WTC11 (cell line): Measurements from ENCODE around the gene MFSD1. TPM values are rescaled to one million over a fixed set of nuclear protein-coding genes. Genes with fewer than 3 reads are reported as not detected.

Experiments used
- ATAC-seq: fragments of 200-7000 bp; cut with Tn5 transposase; 2 replicates; pipeline ENCODE4 v1.10.0; 2021; ENCODE audit warnings: mild to moderate bottlenecking, moderate library complexity
- CTCF ChIA-PET: fragments of 300-600 bp; sonication (Branson Sonifier 250); formaldehyde crosslinking; loops from one replicate; lab custom pipeline; 2021; ENCODE audit warnings: antibody characterized with exemption; lab: Charles Lee
- POLR2A ChIA-PET: fragments of 350-600 bp; sonication (Branson Sonifier 250); formaldehyde crosslinking; loops from one replicate; lab custom pipeline; 2021; ENCODE audit warnings: antibody characterized with exemption; lab: Charles Lee
- DNase-seq: peaks from one replicate; pipeline ENCODE4 v3.0.0; 2021; ENCODE audit warnings: low spot score
- H3K27ac Mint-ChIP-seq: 2 replicates; pipeline ENCODE4 v1.8.0; 2021; ENCODE audit warnings: mixed read lengths
- H3K27me3 Mint-ChIP-seq: 2 replicates; pipeline ENCODE4 v1.8.0; 2021; ENCODE audit warnings: low read depth, mild to moderate bottlenecking, moderate library complexity, mixed read lengths
- H3K36me3 Mint-ChIP-seq: 2 replicates; pipeline ENCODE4 v1.8.0; 2021; ENCODE audit warnings: mixed read lengths
- H3K4me1 Mint-ChIP-seq: 2 replicates; pipeline ENCODE4 v1.8.0; 2022; ENCODE audit warnings: mixed read lengths
- H3K4me3 Mint-ChIP-seq: 2 replicates; pipeline ENCODE4 v1.8.0; 2021; ENCODE audit warnings: mild to moderate bottlenecking, moderate library complexity, mixed read lengths
- H3K9me3 Mint-ChIP-seq: 2 replicates; pipeline ENCODE4 v1.8.0; 2021; ENCODE audit warnings: mixed read lengths
- AR ChIP-seq: fragments of 250-450 bp; sonication (Bioruptor Pico); IDR thresholded peaks from 2 replicates; pipeline ENCODE4 v1.9.0; 2021; ENCODE audit warnings: mild to moderate bottlenecking
- CREB1 ChIP-seq: sonication (generic); formaldehyde crosslinking; IDR thresholded peaks from 2 replicates; pipeline ENCODE4 v1.8.0; 2023; ENCODE audit warnings: mild to moderate bottlenecking, missing genetic modification reagents
- ERG ChIP-seq: fragments of 250-450 bp; sonication (Bioruptor Pico); IDR thresholded peaks from 2 replicates; pipeline ENCODE4 v1.8.0; 2021; ENCODE audit warnings: mild to moderate bottlenecking
- ESRRA ChIP-seq: sonication (generic); formaldehyde crosslinking; IDR thresholded peaks from 2 replicates; pipeline ENCODE4 v1.8.1; 2022; ENCODE audit warnings: mild to moderate bottlenecking, missing genetic modification reagents, borderline replicate concordance
- FOXP1 ChIP-seq: sonication (generic); formaldehyde crosslinking; IDR thresholded peaks from 2 replicates; pipeline ENCODE4 v1.8.0; 2022; ENCODE audit warnings: missing genetic modification reagents, mild to moderate bottlenecking, moderate library complexity, borderline replicate concordance
- GABPB1 ChIP-seq: sonication (generic); formaldehyde crosslinking; IDR thresholded peaks from 2 replicates; pipeline ENCODE4 v1.8.1; 2023; ENCODE audit warnings: mild to moderate bottlenecking, missing genetic modification reagents
- KAT7 ChIP-seq: sonication (generic); formaldehyde crosslinking; IDR thresholded peaks from 2 replicates; pipeline ENCODE4 v1.8.1; 2023; ENCODE audit warnings: missing genetic modification reagents, mild to moderate bottlenecking, borderline replicate concordance
- MYBL2 ChIP-seq: sonication (generic); formaldehyde crosslinking; IDR thresholded peaks from 2 replicates; pipeline ENCODE4 v1.8.1; 2023; ENCODE audit warnings: mild to moderate bottlenecking, moderate library complexity, missing genetic modification reagents
- NFYB ChIP-seq: sonication (generic); formaldehyde crosslinking; conservative IDR thresholded peaks from 2 replicates; pipeline ENCODE4 v1.8.0; 2022; ENCODE audit warnings: low read depth, missing genetic modification reagents
- NR1H2 ChIP-seq: sonication (generic); formaldehyde crosslinking; IDR thresholded peaks from 2 replicates; pipeline ENCODE4 v1.9.0; 2021; ENCODE audit warnings: mild to moderate bottlenecking, moderate library complexity, missing genetic modification reagents
- NR2C2 ChIP-seq: sonication (generic); formaldehyde crosslinking; IDR thresholded peaks from 2 replicates; pipeline ENCODE4 v1.8.0; 2022; ENCODE audit warnings: mild to moderate bottlenecking, missing genetic modification reagents
- NR3C1 ChIP-seq: sonication (generic); formaldehyde crosslinking; conservative IDR thresholded peaks from 2 replicates; pipeline ENCODE4 v1.8.1; 2023; ENCODE audit warnings: low read depth, mild to moderate bottlenecking, missing genetic modification reagents
- PRRX2 ChIP-seq: fragments of 250-450 bp; sonication (Bioruptor Pico); IDR thresholded peaks from 2 replicates; pipeline ENCODE4 v1.8.0; 2021; ENCODE audit warnings: mild to moderate bottlenecking
- RELA ChIP-seq: sonication (generic); formaldehyde crosslinking; IDR thresholded peaks from 2 replicates; pipeline ENCODE4 v1.8.1; 2022; ENCODE audit warnings: missing genetic modification reagents, mild to moderate bottlenecking, borderline replicate concordance
- TCF7 ChIP-seq: sonication (generic); formaldehyde crosslinking; IDR thresholded peaks from 2 replicates; pipeline ENCODE4 v1.8.0; 2022; ENCODE audit warnings: mild to moderate bottlenecking, low read depth, missing genetic modification reagents, moderate library complexity
- TEAD1 ChIP-seq: sonication (generic); formaldehyde crosslinking; IDR thresholded peaks from 2 replicates; pipeline ENCODE4 v1.8.0; 2022; ENCODE audit warnings: mild to moderate bottlenecking, missing genetic modification reagents
- USF2 ChIP-seq: sonication (generic); formaldehyde crosslinking; IDR thresholded peaks from 2 replicates; pipeline ENCODE4 v1.8.1; 2023; ENCODE audit warnings: mild to moderate bottlenecking, missing genetic modification reagents, moderate library complexity
- ZNF219 ChIP-seq: sonication (generic); formaldehyde crosslinking; IDR thresholded peaks from 2 replicates; pipeline ENCODE4 v1.8.0; 2023; ENCODE audit warnings: missing genetic modification reagents, mild to moderate bottlenecking, borderline replicate concordance
- ZNF263 ChIP-seq: sonication (generic); formaldehyde crosslinking; IDR thresholded peaks from 2 replicates; pipeline ENCODE4 v1.8.1; 2022; ENCODE audit warnings: low read depth, mild to moderate bottlenecking, moderate library complexity, missing genetic modification reagents
- ZNF396 ChIP-seq: fragments of 250-450 bp; sonication (Bioruptor Pico); IDR thresholded peaks from 2 replicates; pipeline ENCODE4 v1.8.0; 2021; ENCODE audit warnings: mild to moderate bottlenecking, moderate library complexity, borderline replicate concordance
- ZNF423 ChIP-seq: fragments of 250-450 bp; sonication (Bioruptor Pico); IDR thresholded peaks from 2 replicates; pipeline ENCODE4 v2.1.2; 2022; ENCODE audit warnings: mild to moderate bottlenecking, moderate library complexity
- total RNA-seq: library from RNA; stranded (reverse); gene quantifications from 3 replicates; pipeline ENCODE4 v1.2.3, GENCODE V29; 2021
- TF ChIP-seq, protein P1 (sequence below): sonication (generic); formaldehyde crosslinking; IDR thresholded peaks from 2 replicates; pipeline ENCODE4 v1.8.1; 2023; ENCODE audit warnings: mild to moderate bottlenecking, missing genetic modification reagents
- TF ChIP-seq, protein P2 (sequence below): fragments of 200-600 bp; IDR thresholded peaks from 2 replicates; pipeline ENCODE4 v1.8.0; 2022; ENCODE audit warnings: antibody characterized with exemption
- TF ChIP-seq, protein P3 (sequence below): sonication (generic); formaldehyde crosslinking; IDR thresholded peaks from 2 replicates; pipeline ENCODE4 v1.8.1; 2022; ENCODE audit warnings: low read depth, mild to moderate bottlenecking, moderate library complexity, missing genetic modification reagents, borderline replicate concordance

MFSD1 gene
- total RNA-seq, 1 experiment from 2014 or later, result 8.2 TPM

DNA sequence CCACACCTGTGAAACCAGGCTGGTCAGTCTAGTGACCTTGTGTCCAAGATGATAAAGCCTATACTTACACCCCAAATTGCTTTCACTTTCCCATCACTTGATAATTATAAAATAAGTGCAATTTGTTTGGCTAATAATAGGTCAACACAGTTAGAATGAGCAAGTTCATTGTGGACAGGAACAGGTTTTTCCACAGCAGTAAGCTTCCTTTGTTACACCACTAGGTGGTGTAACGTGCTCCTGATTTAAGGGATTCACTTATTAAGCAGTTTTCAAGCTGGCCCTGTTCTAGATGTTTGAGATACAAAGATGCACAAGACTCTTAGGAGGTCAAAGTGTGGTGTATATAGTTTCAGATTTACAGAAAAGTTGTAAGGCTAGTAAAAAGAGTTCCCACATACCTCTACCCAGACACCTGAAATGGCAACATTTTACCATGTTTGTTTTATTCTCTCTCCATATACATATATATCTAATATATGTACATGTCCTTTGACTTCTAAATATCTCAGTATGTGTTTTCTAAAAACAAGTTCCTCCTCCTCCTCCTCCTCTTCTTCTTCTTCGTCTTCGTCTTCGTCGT, 6.8 kb upstream of the MFSD1 start:
- CTCF ChIA-PET, result interaction anchor here (0.6 to 1.6 kb wide), 14 partner anchors 17 to 465 kb away, joined by 3 to 16 read pairs (median 4); no protein-coding TSS in a partner anchor
- Mint-ChIP-seq H3K4me1 (no peaks in the 10 kb centered on the region; the same call in 1 of the 2 replicates), H3K4me3 (no peak overlapping the region)
- POLR2A ChIA-PET, result no interaction called here
- ATAC-seq (peak; percentile 86), DNase-seq (no peak)
- TF ChIP-seq TCF7 (CRISPR knock-in tag), result no peak
- no peak for TF ChIP-seq USF2 (CRISPR knock-in tag)
- TF ChIP-seq, protein P1, sequence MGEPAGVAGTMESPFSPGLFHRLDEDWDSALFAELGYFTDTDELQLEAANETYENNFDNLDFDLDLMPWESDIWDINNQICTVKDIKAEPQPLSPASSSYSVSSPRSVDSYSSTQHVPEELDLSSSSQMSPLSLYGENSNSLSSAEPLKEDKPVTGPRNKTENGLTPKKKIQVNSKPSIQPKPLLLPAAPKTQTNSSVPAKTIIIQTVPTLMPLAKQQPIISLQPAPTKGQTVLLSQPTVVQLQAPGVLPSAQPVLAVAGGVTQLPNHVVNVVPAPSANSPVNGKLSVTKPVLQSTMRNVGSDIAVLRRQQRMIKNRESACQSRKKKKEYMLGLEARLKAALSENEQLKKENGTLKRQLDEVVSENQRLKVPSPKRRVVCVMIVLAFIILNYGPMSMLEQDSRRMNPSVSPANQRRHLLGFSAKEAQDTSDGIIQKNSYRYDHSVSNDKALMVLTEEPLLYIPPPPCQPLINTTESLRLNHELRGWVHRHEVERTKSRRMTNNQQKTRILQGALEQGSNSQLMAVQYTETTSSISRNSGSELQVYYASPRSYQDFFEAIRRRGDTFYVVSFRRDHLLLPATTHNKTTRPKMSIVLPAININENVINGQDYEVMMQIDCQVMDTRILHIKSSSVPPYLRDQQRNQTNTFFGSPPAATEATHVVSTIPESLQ (CRISPR knock-in tag), result no peak
- TF ChIP-seq, protein P2, sequence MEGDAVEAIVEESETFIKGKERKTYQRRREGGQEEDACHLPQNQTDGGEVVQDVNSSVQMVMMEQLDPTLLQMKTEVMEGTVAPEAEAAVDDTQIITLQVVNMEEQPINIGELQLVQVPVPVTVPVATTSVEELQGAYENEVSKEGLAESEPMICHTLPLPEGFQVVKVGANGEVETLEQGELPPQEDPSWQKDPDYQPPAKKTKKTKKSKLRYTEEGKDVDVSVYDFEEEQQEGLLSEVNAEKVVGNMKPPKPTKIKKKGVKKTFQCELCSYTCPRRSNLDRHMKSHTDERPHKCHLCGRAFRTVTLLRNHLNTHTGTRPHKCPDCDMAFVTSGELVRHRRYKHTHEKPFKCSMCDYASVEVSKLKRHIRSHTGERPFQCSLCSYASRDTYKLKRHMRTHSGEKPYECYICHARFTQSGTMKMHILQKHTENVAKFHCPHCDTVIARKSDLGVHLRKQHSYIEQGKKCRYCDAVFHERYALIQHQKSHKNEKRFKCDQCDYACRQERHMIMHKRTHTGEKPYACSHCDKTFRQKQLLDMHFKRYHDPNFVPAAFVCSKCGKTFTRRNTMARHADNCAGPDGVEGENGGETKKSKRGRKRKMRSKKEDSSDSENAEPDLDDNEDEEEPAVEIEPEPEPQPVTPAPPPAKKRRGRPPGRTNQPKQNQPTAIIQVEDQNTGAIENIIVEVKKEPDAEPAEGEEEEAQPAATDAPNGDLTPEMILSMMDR, result peak; percentile 55; the same call in 1 of the 2 replicates
- TF ChIP-seq, protein P3, sequence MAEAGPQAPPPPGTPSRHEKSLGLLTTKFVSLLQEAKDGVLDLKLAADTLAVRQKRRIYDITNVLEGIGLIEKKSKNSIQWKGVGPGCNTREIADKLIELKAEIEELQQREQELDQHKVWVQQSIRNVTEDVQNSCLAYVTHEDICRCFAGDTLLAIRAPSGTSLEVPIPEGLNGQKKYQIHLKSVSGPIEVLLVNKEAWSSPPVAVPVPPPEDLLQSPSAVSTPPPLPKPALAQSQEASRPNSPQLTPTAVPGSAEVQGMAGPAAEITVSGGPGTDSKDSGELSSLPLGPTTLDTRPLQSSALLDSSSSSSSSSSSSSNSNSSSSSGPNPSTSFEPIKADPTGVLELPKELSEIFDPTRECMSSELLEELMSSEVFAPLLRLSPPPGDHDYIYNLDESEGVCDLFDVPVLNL, result no peak
- no peak for TF ChIP-seq NFYB (CRISPR knock-in tag)
- no peak for TF ChIP-seq NR2C2 (CRISPR knock-in tag)
- no peak for TF ChIP-seq NR1H2 (CRISPR knock-in tag)
- TF ChIP-seq, all 79 proteins: peak for 1
- H3K36me3 Mint-ChIP-seq, result no peaks in the 10 kb centered on the region
- no peak overlapping the region for H3K27ac Mint-ChIP-seq
- H3K9me3 Mint-ChIP-seq, result no peaks in the 10 kb centered on the region
- peaks cover 24% of the 10 kb centered on the region for H3K27me3 Mint-ChIP-seq

- ATAC-seq (peak; percentile 31), DNase-seq (no peak)
- TF ChIP-seq ZNF396 (no peak), ZNF263 (CRISPR knock-in tag) (no peak), CREB1 (CRISPR knock-in tag) (no peak), AR (no peak), FOXP1 (CRISPR knock-in tag) (no peak), KAT7 (no peak), RELA (CRISPR knock-in tag) (no peak), ZNF219 (CRISPR knock-in tag) (no peak), GABPB1 (CRISPR knock-in tag) (no peak), ESRRA (CRISPR knock-in tag) (no peak), ZNF423 (CRISPR knock-in tag) (no peak), TCF7 (CRISPR knock-in tag) (no peak), PRRX2 (CRISPR knock-in tag) (no peak), TEAD1 (CRISPR knock-in tag) (no peak), ERG (no peak), NR3C1 (CRISPR knock-in tag) (no peak), MYBL2 (CRISPR knock-in tag) (no peak)
- POLR2A ChIA-PET, result no interaction called here
- CTCF ChIA-PET, result interaction anchor here (1.0 to 3.6 kb wide), 8 partner anchors 10 to 458 kb away, joined by 3 to 17 read pairs (median 4); no protein-coding TSS in a partner anchor
- Mint-ChIP-seq H3K27ac (no peak overlapping the region), H3K4me3 (peak overlapping the region; percentile 90), H3K4me1 (peaks cover 8% of the 10 kb centered on the region), H3K36me3 (no peaks in the 10 kb centered on the region), H3K9me3 (no peaks in the 10 kb centered on the region), H3K27me3 (peaks cover 41% of the 10 kb centered on the region)
These were observed 653 bp upstream of the MFSD1 start for GRCh38 chr3:158801201-158801600.
